Activated T-helper 1 cell treated with anti-CD3 and anti-CD28 coated beads, Interleukin-12 subunit alpha, Interleukin-12 subunit beta, Interleukin-2, Interleukin-4 antibody, amounts not matched to agents 30 ng/mL and 10 ng/mL and 1 ng/mL, durations not matched to agents 14 hours and 24 hours and 36 hours (primary cell): ENCODE results near the gene SCAF11. TPM values are rescaled to one million over a fixed set of nuclear protein-coding genes. Genes with fewer than 3 reads are reported as not detected.

Experiments used
- DNase-seq: peaks from one replicate; pipeline ENCODE4 v3.0.0; 2021; ENCODE audit warnings: low spot score
- H3K27ac Mint-ChIP-seq: one replicate; pipeline ENCODE4 v1.8.0; 2021; ENCODE audit warnings: mild to moderate bottlenecking, mixed read lengths
- H3K27me3 Mint-ChIP-seq: one replicate; pipeline ENCODE4 v1.8.0; 2022; ENCODE audit warnings: mild to moderate bottlenecking, moderate library complexity, mixed read lengths; ENCODE audit not compliant: insufficient read depth
- H3K36me3 Mint-ChIP-seq: one replicate; pipeline ENCODE4 v1.8.0; 2021; ENCODE audit warnings: low read depth, mixed read lengths
- H3K4me1 Mint-ChIP-seq: one replicate; pipeline ENCODE4 v1.8.0; 2021; ENCODE audit warnings: low read depth, mixed read lengths
- H3K4me3 Mint-ChIP-seq: one replicate; pipeline ENCODE4 v1.8.0; 2021; ENCODE audit warnings: mild to moderate bottlenecking, moderate library complexity, mixed read lengths
- H3K9me3 Mint-ChIP-seq: one replicate; pipeline ENCODE4 v1.8.0; 2021; ENCODE audit warnings: mixed read lengths
- intact Hi-C: fragments of 100-400 bp; cut with micrococcal nuclease; formaldehyde crosslinking; loops from one replicate; pipeline ENCODE4 v1.15.1; 2024
- total RNA-seq: library from RNA; stranded (reverse); gene quantifications from 2 replicates; pipeline ENCODE4 v1.2.3, GENCODE V29; 2022

The SCAF11 gene
- total RNA-seq, 1 donor from 2014 or later, result 131 TPM

GRCh38 chr12:45991284-45992249 is 1.2 kb upstream of the SCAF11 start:
- Mint-ChIP-seq H3K27me3 (peaks cover 3% of the 10 kb centered on the region), H3K27ac (peak overlapping the region; percentile 98), H3K36me3 (peaks cover 10% of the 10 kb centered on the region), H3K4me3 (peak overlapping the region; percentile 95), H3K9me3 (no peaks in the 10 kb centered on the region), H3K4me1 (peaks cover 38% of the 10 kb centered on the region)
- peak; percentile 63 for DNase-seq
- intact Hi-C loops, result loop anchor here (2.0 to 10.0 kb wide), 13 partner anchors 133 to 1893 kb away; partner anchors contain the start of genes AMIGO2, ANO6, PCED1B and RPAP3

- Mint-ChIP-seq H3K36me3 (peaks cover 24% of the 10 kb centered on the region), H3K9me3 (no peaks in the 10 kb centered on the region), H3K4me3 (peak overlapping the region; percentile 95), H3K4me1 (peaks cover 55% of the 10 kb centered on the region), H3K27me3 (peaks cover 3% of the 10 kb centered on the region), H3K27ac (peak overlapping the region; percentile 98)
- DNase-seq, result peak; percentile 58
- intact Hi-C loops, result loop anchor here (1.0 to 10.0 kb wide), 21 partner anchors 17 to 1895 kb away; partner anchors contain the start of genes AMIGO2, ANO6, PCED1B and RPAP3
These were observed 480 bp downstream of the SCAF11 start for GRCh38 chr12:45989721-45990467.

DNA sequence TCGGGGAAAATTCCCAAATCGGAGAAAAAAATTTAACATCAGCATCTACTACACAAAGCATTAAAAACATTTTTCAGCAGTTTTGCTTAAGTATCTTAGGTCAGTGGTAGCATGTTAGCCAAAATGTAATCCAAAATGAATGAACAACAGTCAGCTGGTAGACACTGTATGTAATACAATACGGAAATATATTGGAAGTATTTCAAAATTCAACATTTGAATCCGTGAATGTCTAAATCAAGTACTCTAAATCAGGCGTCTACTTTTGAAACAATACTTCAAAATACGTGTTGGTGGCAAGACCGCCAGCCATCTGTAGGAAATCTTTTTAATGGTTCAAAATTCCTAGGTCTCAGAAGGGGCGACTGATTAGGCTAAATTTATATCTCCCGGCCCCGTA is 1.1 kb downstream of the SCAF11 start:
- no peaks in the 10 kb centered on the region for H3K9me3 Mint-ChIP-seq
- H3K27ac Mint-ChIP-seq, result peak overlapping the region; percentile 98
- H3K4me3 Mint-ChIP-seq, result peak overlapping the region; percentile 95
- peaks cover 3% of the 10 kb centered on the region for H3K27me3 Mint-ChIP-seq
- H3K4me1 Mint-ChIP-seq, result peaks cover 61% of the 10 kb centered on the region
- peaks cover 27% of the 10 kb centered on the region for H3K36me3 Mint-ChIP-seq
- intact Hi-C loops, result loop anchor here (2.0 to 10.0 kb wide), 3 partner anchors 16 to 466 kb away; no protein-coding TSS in a partner anchor
- DNase-seq, result no peak

- intact Hi-C loops, result loop anchor here (2.0 to 10.0 kb wide), 3 partner anchors 15 to 467 kb away; no protein-coding TSS in a partner anchor
- H3K4me3 Mint-ChIP-seq, result peak overlapping the region; percentile 95
- peaks cover 71% of the 10 kb centered on the region for H3K4me1 Mint-ChIP-seq
- H3K9me3 Mint-ChIP-seq, result no peaks in the 10 kb centered on the region
- no peak for DNase-seq
- H3K27me3 Mint-ChIP-seq, result no peaks in the 10 kb centered on the region
- H3K36me3 Mint-ChIP-seq, result peaks cover 30% of the 10 kb centered on the region
- no peak overlapping the region for H3K27ac Mint-ChIP-seq
These were observed 2.1 kb downstream of the SCAF11 start for GRCh38 chr12:45988264-45988663.

GRCh38 chr12:45987340-45987727 is 3.0 kb downstream of the SCAF11 start:
- Mint-ChIP-seq H3K36me3 (peaks cover 35% of the 10 kb centered on the region), H3K9me3 (no peaks in the 10 kb centered on the region), H3K27me3 (no peaks in the 10 kb centered on the region), H3K27ac (no peak overlapping the region), H3K4me3 (peak overlapping the region; percentile 95), H3K4me1 (peaks cover 79% of the 10 kb centered on the region)
- intact Hi-C loops, result loop anchor here (5.0 to 10.0 kb wide), 2 partner anchors 95 to 467 kb away; no protein-coding TSS in a partner anchor
- DNase-seq, result no peak

- intact Hi-C loops, result loop anchor here (5.0 to 10.0 kb wide), 2 partner anchors 94 to 468 kb away; no protein-coding TSS in a partner anchor
- peaks cover 74% of the 10 kb centered on the region for H3K4me1 Mint-ChIP-seq
- H3K9me3 Mint-ChIP-seq, result no peaks in the 10 kb centered on the region
- DNase-seq, result no peak
- peak overlapping the region; percentile 60 for H3K27ac Mint-ChIP-seq
- peaks cover 35% of the 10 kb centered on the region for H3K36me3 Mint-ChIP-seq
- H3K27me3 Mint-ChIP-seq, result no peaks in the 10 kb centered on the region
- peak overlapping the region; percentile 3 for H3K4me3 Mint-ChIP-seq
These were observed 3.6 kb downstream of the SCAF11 start for GRCh38 chr12:45986641-45987339.

- no peaks in the 10 kb centered on the region for H3K27me3 Mint-ChIP-seq
- H3K9me3 Mint-ChIP-seq, result no peaks in the 10 kb centered on the region
- H3K36me3 Mint-ChIP-seq, result peaks cover 31% of the 10 kb centered on the region
- H3K4me1 Mint-ChIP-seq, result peaks cover 83% of the 10 kb centered on the region
- no peak overlapping the region for H3K4me3 Mint-ChIP-seq
- intact Hi-C loops, result loop anchor here (10.0 kb wide), 1 partner anchor 474 kb away; no protein-coding TSS in a partner anchor
- DNase-seq, result no peak
- H3K27ac Mint-ChIP-seq, result no peak overlapping the region
These were observed 9.1 kb downstream of the SCAF11 start for GRCh38 chr12:45981075-45981837.

GRCh38 chr12:45980540-45980939 is 9.8 kb downstream of the SCAF11 start:
- Mint-ChIP-seq H3K27ac (no peak overlapping the region), H3K9me3 (no peaks in the 10 kb centered on the region), H3K36me3 (peaks cover 28% of the 10 kb centered on the region), H3K27me3 (no peaks in the 10 kb centered on the region), H3K4me3 (no peak overlapping the region), H3K4me1 (peaks cover 82% of the 10 kb centered on the region)
- DNase-seq, result no peak
- intact Hi-C loops, result loop anchor here (10.0 kb wide), 1 partner anchor 474 kb away; no protein-coding TSS in a partner anchor

- DNase-seq, result no peak
- peaks cover 3% of the 10 kb centered on the region for H3K9me3 Mint-ChIP-seq
- intact Hi-C loops, result no loop called here
- H3K27ac Mint-ChIP-seq, result no peak overlapping the region
- peaks cover 33% of the 10 kb centered on the region for H3K36me3 Mint-ChIP-seq
- H3K27me3 Mint-ChIP-seq, result no peaks in the 10 kb centered on the region
- H3K4me1 Mint-ChIP-seq, result peaks cover 74% of the 10 kb centered on the region
- H3K4me3 Mint-ChIP-seq, result no peak overlapping the region
These were observed 12.3 kb downstream of the SCAF11 start for GRCh38 chr12:45978108-45978507.

DNA sequence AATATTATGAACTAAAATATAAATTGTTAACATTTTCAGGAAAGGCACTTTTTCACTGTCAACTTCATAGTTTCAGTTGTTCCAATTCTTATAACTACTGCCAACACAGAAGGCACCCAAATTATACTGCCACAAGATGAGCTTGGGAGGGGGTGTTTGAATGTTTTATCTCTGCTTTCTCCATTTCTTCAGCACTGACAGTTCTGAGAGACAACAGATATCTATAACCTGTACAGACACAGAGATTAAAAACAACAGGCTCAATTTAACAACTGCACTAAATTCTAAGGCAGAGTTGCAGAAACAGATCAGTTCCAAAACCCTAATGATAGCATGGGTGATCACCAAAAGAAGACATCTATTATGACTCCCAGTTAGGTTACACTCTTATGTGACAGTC is 12.8 kb downstream of the SCAF11 start:
- no peak for DNase-seq
- H3K36me3 Mint-ChIP-seq, result peaks cover 32% of the 10 kb centered on the region
- H3K27ac Mint-ChIP-seq, result no peak overlapping the region
- no peak overlapping the region for H3K4me3 Mint-ChIP-seq
- peaks cover 3% of the 10 kb centered on the region for H3K9me3 Mint-ChIP-seq
- intact Hi-C loops, result no loop called here
- H3K4me1 Mint-ChIP-seq, result peaks cover 72% of the 10 kb centered on the region
- H3K27me3 Mint-ChIP-seq, result no peaks in the 10 kb centered on the region

- peaks cover 64% of the 10 kb centered on the region for H3K4me1 Mint-ChIP-seq
- H3K9me3 Mint-ChIP-seq, result peaks cover 3% of the 10 kb centered on the region
- DNase-seq, result no peak
- H3K27me3 Mint-ChIP-seq, result no peaks in the 10 kb centered on the region
- H3K27ac Mint-ChIP-seq, result no peak overlapping the region
- H3K4me3 Mint-ChIP-seq, result no peak overlapping the region
- H3K36me3 Mint-ChIP-seq, result peaks cover 45% of the 10 kb centered on the region
- intact Hi-C loops, result no loop called here
These were observed 14.9 kb downstream of the SCAF11 start for GRCh38 chr12:45975506-45975905.
